CD8-positive, alpha-beta memory T cell (primary cell): ENCODE data around the gene NFASC. TPM values are rescaled to one million over a fixed set of nuclear protein-coding genes. Genes with fewer than 3 reads are reported as not detected.

ENCODE experiments used
- CTCF ChIA-PET: fragments of 350-600 bp; sonication (Branson Sonifier 250); formaldehyde crosslinking; loops from one replicate; lab custom pipeline; 2021; ENCODE audit warnings: antibody characterized with exemption; lab: Charles Lee
- POLR2A ChIA-PET: fragments of 350-600 bp; sonication (Branson Sonifier 250); formaldehyde crosslinking; loops from one replicate; lab custom pipeline; 2021; ENCODE audit warnings: antibody characterized with exemption; lab: Charles Lee
- DNase-seq, 5 donors: peaks; one replicate each; pipeline versions ENCODE4 v3.0.0 to v3.0.0-alpha.2; 2020 to 2022; ENCODE audit warnings: mixed read lengths in 1 of 5
- H3K27ac ChIP-seq: one replicate; pipeline ENCODE4 v1.7.0; 2013; ENCODE audit warnings: low read depth, mild to moderate bottlenecking, low read length, moderate library complexity
- H3K27me3 ChIP-seq: 2 replicates; pipeline ENCODE4 v1.7.0; 2013; ENCODE audit warnings: low read length, mild to moderate bottlenecking; ENCODE audit not compliant: insufficient read depth, poor library complexity, severe bottlenecking
- H3K36me3 ChIP-seq: 2 replicates; pipeline ENCODE4 v1.7.0; 2013; ENCODE audit warnings: mild to moderate bottlenecking, low read length, moderate library complexity; ENCODE audit not compliant: insufficient read depth
- H3K4me1 ChIP-seq: 2 replicates; pipeline ENCODE4 v1.7.0; 2013; ENCODE audit warnings: mild to moderate bottlenecking, low read length, moderate library complexity; ENCODE audit not compliant: insufficient read depth
- H3K4me3 ChIP-seq: 2 replicates; pipeline ENCODE4 v1.7.0; 2013; ENCODE audit warnings: mild to moderate bottlenecking, low read length
- H3K9me3 ChIP-seq: 2 replicates; pipeline ENCODE4 v1.7.0; 2013; ENCODE audit warnings: mild to moderate bottlenecking, low read length
- H3K27ac Mint-ChIP-seq, 8 donors: one replicate each; pipeline ENCODE4 v1.8.0; 2020 to 2021; ENCODE audit warnings: mixed read lengths in 8 of 8, mild to moderate bottlenecking in 6 of 8, inconsistent platforms in 3 of 8, moderate library complexity in 3 of 8
- H3K27me3 Mint-ChIP-seq, 2 donors: one replicate each; pipeline ENCODE4 v1.8.0; 2020 to 2021; ENCODE audit warnings: mixed read lengths in 2 of 2, mild to moderate bottlenecking in 1 of 2, moderate library complexity in 1 of 2
- H3K36me3 Mint-ChIP-seq, 3 donors: one replicate each; pipeline ENCODE4 v1.8.0; 2020 to 2021; ENCODE audit warnings: mixed read lengths in 3 of 3, inconsistent platforms in 1 of 3, mild to moderate bottlenecking in 1 of 3
- H3K4me1 Mint-ChIP-seq, 3 donors: one replicate each; pipeline ENCODE4 v1.8.0; 2020 to 2021; ENCODE audit warnings: mixed read lengths in 3 of 3, inconsistent platforms in 1 of 3, mild to moderate bottlenecking in 1 of 3
- H3K4me3 Mint-ChIP-seq, 7 donors: one replicate each; pipeline ENCODE4 v1.8.0; 2020 to 2021; ENCODE audit warnings: mixed read lengths in 7 of 7, mild to moderate bottlenecking in 6 of 7, moderate library complexity in 4 of 7, inconsistent platforms in 2 of 7
- H3K9me3 Mint-ChIP-seq, 5 donors: one replicate each; pipeline ENCODE4 v1.8.0; 2020 to 2022; ENCODE audit warnings: mixed read lengths in 5 of 5, mild to moderate bottlenecking in 3 of 5, moderate library complexity in 2 of 5, inconsistent platforms in 1 of 5
- polyA plus RNA-seq: library from polyadenylated mRNA; unstranded; fragments of 300-500 nt; fragmentation: Illumina TruSeq; gene quantifications from one replicate; pipeline ENCODE4 v1.2.3, GENCODE V29; 2021
- total RNA-seq, 2 experiments: library from RNA; stranded (reverse); gene quantifications; one replicate each; pipeline ENCODE4 v1.2.3, GENCODE V29; 2021

Gene NFASC
- total and polyA plus RNA-seq, 3 experiments from 2014 or later, result 0.11 to 0.16 TPM; not detected in 1

GRCh38 chr1:204959836-204960235, 89.2 kb downstream of the NFASC start:
- no peak for DNase-seq
- H3K36me3 ChIP-seq, result no peaks in the 10 kb centered on the region
- POLR2A ChIA-PET, result no interaction called here
- CTCF ChIA-PET, result no interaction called here
- H3K4me1 ChIP-seq, result no peaks in the 10 kb centered on the region
- no peak overlapping the region for H3K4me3 ChIP-seq
- no peaks in the 10 kb centered on the region for H3K36me3 Mint-ChIP-seq
- H3K27me3 ChIP-seq, result no peaks in the 10 kb centered on the region
- H3K27ac ChIP-seq, result no peak overlapping the region
- H3K4me1 Mint-ChIP-seq, result no peaks in the 10 kb centered on the region
- no peaks in the 10 kb centered on the region for H3K9me3 Mint-ChIP-seq
- H3K4me3 Mint-ChIP-seq, result no peak overlapping the region
- H3K9me3 ChIP-seq, result no peaks in the 10 kb centered on the region
- peaks cover 19 to 54% of the 10 kb centered on the region in 2 donors for H3K27me3 Mint-ChIP-seq
- no peak overlapping the region for H3K27ac Mint-ChIP-seq

GRCh38 chr1:204960306-204961125, 89.9 kb downstream of the NFASC start:
- Mint-ChIP-seq H3K36me3 (no peaks in the 10 kb centered on the region), H3K4me1 (no peaks in the 10 kb centered on the region), H3K9me3 (no peaks in the 10 kb centered on the region), H3K27ac (no peak overlapping the region), H3K4me3 (no peak overlapping the region), H3K27me3 (peaks cover 19 to 48% of the 10 kb centered on the region in 2 donors)
- H3K36me3 ChIP-seq, result no peaks in the 10 kb centered on the region
- no peaks in the 10 kb centered on the region for H3K27me3 ChIP-seq
- ChIA-PET POLR2A (no interaction called here), CTCF (no interaction called here)
- no peak overlapping the region for H3K27ac ChIP-seq
- no peaks in the 10 kb centered on the region for H3K4me1 ChIP-seq
- DNase-seq, result no peak
- H3K4me3 ChIP-seq, result no peak overlapping the region
- no peaks in the 10 kb centered on the region for H3K9me3 ChIP-seq

GRCh38 chr1:204961765-204962419, 91.2 kb downstream of the NFASC start:
- peak overlapping the region in 1 of 7 donors; percentile 28 for H3K4me3 Mint-ChIP-seq
- Histone ChIP-seq H3K4me1 (no peaks in the 10 kb centered on the region), H3K9me3 (no peaks in the 10 kb centered on the region), H3K36me3 (no peaks in the 10 kb centered on the region), H3K27ac (no peak overlapping the region), H3K27me3 (no peaks in the 10 kb centered on the region), H3K4me3 (no peak overlapping the region)
- no peaks in the 10 kb centered on the region for H3K4me1 Mint-ChIP-seq
- no peaks in the 10 kb centered on the region for H3K9me3 Mint-ChIP-seq
- peak overlapping the region in 1 of 8 donors; percentile 29 for H3K27ac Mint-ChIP-seq
- no peak for DNase-seq
- H3K36me3 Mint-ChIP-seq, result no peaks in the 10 kb centered on the region
- CTCF ChIA-PET, result interaction anchor here (0.9 kb wide), 1 partner anchor 12 kb away, joined by 3 read pairs; no protein-coding TSS in a partner anchor
- POLR2A ChIA-PET, result interaction anchor here (0.5 kb wide), 1 partner anchor 35 kb away, joined by 3 read pairs; no protein-coding TSS in a partner anchor
- peaks cover 17 to 40% of the 10 kb centered on the region in 2 donors for H3K27me3 Mint-ChIP-seq

GRCh38 chr1:204962742-204963632, 92.3 kb downstream of the NFASC start:
- ChIA-PET CTCF (interaction anchor here (0.9 kb wide), 1 partner anchor 11 kb away, joined by 3 read pairs; no protein-coding TSS in a partner anchor), POLR2A (interaction anchor here (0.5 kb wide), 1 partner anchor 448 kb away, joined by 8 read pairs; no protein-coding TSS in a partner anchor)
- no peak overlapping the region for H3K27ac ChIP-seq
- Mint-ChIP-seq H3K27ac (no peak overlapping the region), H3K4me3 (no peak overlapping the region), H3K36me3 (no peaks in the 10 kb centered on the region), H3K27me3 (peaks cover 15 to 40% of the 10 kb centered on the region in 2 donors), H3K9me3 (no peaks in the 10 kb centered on the region), H3K4me1 (no peaks in the 10 kb centered on the region)
- DNase-seq, result no peak
- no peaks in the 10 kb centered on the region for H3K36me3 ChIP-seq
- H3K27me3 ChIP-seq, result no peaks in the 10 kb centered on the region
- H3K9me3 ChIP-seq, result no peaks in the 10 kb centered on the region
- no peaks in the 10 kb centered on the region for H3K4me1 ChIP-seq
- H3K4me3 ChIP-seq, result no peak overlapping the region

GRCh38 chr1:204967451-204967850, 96.8 kb downstream of the NFASC start:
- no peak for DNase-seq
- no peak overlapping the region for H3K27ac Mint-ChIP-seq
- Histone ChIP-seq H3K27ac (no peak overlapping the region), H3K36me3 (no peaks in the 10 kb centered on the region), H3K4me3 (no peak overlapping the region), H3K9me3 (no peaks in the 10 kb centered on the region), H3K27me3 (no peaks in the 10 kb centered on the region), H3K4me1 (no peaks in the 10 kb centered on the region)
- H3K4me3 Mint-ChIP-seq, result no peak overlapping the region
- no peaks in the 10 kb centered on the region for H3K9me3 Mint-ChIP-seq
- ChIA-PET POLR2A (no interaction called here), CTCF (no interaction called here)
- H3K4me1 Mint-ChIP-seq, result no peaks in the 10 kb centered on the region
- H3K36me3 Mint-ChIP-seq, result no peaks in the 10 kb centered on the region
- peaks cover 12 to 42% of the 10 kb centered on the region in 2 donors for H3K27me3 Mint-ChIP-seq

GRCh38 chr1:204968135-204968534, 97.5 kb downstream of the NFASC start:
- Histone ChIP-seq H3K4me3 (no peak overlapping the region), H3K9me3 (no peaks in the 10 kb centered on the region), H3K27me3 (no peaks in the 10 kb centered on the region), H3K36me3 (no peaks in the 10 kb centered on the region), H3K4me1 (no peaks in the 10 kb centered on the region), H3K27ac (no peak overlapping the region)
- no peaks in the 10 kb centered on the region for H3K36me3 Mint-ChIP-seq
- H3K4me1 Mint-ChIP-seq, result no peaks in the 10 kb centered on the region
- no peak for DNase-seq
- H3K9me3 Mint-ChIP-seq, result no peaks in the 10 kb centered on the region
- POLR2A ChIA-PET, result no interaction called here
- H3K27ac Mint-ChIP-seq, result no peak overlapping the region
- H3K4me3 Mint-ChIP-seq, result no peak overlapping the region
- H3K27me3 Mint-ChIP-seq, result peaks cover 9 to 43% of the 10 kb centered on the region in 2 donors
- CTCF ChIA-PET, result no interaction called here

GRCh38 chr1:204968951-204969350, 98.3 kb downstream of the NFASC start:
- no peaks in the 10 kb centered on the region for H3K36me3 Mint-ChIP-seq
- Histone ChIP-seq H3K9me3 (no peaks in the 10 kb centered on the region), H3K4me1 (no peaks in the 10 kb centered on the region), H3K36me3 (no peaks in the 10 kb centered on the region), H3K27ac (no peak overlapping the region), H3K27me3 (no peaks in the 10 kb centered on the region), H3K4me3 (no peak overlapping the region)
- H3K27me3 Mint-ChIP-seq, result peaks cover 7 to 48% of the 10 kb centered on the region in 2 donors
- ChIA-PET POLR2A (no interaction called here), CTCF (interaction anchor here (1.6 kb wide), 1 partner anchor 93 kb away, joined by 3 read pairs; no protein-coding TSS in a partner anchor)
- H3K4me3 Mint-ChIP-seq, result no peak overlapping the region
- DNase-seq, result no peak
- H3K9me3 Mint-ChIP-seq, result no peaks in the 10 kb centered on the region
- H3K27ac Mint-ChIP-seq, result no peak overlapping the region
- H3K4me1 Mint-ChIP-seq, result no peaks in the 10 kb centered on the region
